ENCODE measurements around the gene KCNN2. TPM values are rescaled to one million over a fixed set of nuclear protein-coding genes. Genes with fewer than 3 reads are reported as not detected.
"Not testable (repeated sequence)": the region's sequence is repeated elsewhere in the genome, so short reads cannot be mapped to it uniquely, and the experiment has no call there.

Gene KCNN2
- total RNA-seq, 4 donors from 2014 or later = 0.16 to 0.93 (median 0.25) TPM; not detected in 1

DNA sequence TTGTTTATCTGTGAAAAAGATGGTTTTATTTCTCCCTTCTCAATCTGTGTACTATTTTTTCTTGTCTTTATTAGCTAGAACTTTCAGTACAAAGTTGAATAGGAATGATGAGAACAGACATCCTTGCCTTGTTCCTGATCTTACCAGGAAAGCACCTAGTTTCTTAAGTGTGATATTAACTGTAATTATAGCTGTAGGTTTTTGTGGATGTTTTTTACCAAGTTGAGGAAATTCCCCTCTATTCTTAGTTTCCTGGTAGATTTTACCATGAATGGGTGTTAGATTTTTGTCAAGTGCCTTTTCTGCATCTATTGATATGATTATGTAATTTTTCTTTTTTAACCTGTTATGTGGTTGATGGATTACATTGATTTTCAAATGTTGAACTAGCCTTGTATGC, 68.7 kb downstream of the KCNN2 start:
- DNase-seq (no peak), ATAC-seq (no peak)
- TF ChIP-seq, protein P1, sequence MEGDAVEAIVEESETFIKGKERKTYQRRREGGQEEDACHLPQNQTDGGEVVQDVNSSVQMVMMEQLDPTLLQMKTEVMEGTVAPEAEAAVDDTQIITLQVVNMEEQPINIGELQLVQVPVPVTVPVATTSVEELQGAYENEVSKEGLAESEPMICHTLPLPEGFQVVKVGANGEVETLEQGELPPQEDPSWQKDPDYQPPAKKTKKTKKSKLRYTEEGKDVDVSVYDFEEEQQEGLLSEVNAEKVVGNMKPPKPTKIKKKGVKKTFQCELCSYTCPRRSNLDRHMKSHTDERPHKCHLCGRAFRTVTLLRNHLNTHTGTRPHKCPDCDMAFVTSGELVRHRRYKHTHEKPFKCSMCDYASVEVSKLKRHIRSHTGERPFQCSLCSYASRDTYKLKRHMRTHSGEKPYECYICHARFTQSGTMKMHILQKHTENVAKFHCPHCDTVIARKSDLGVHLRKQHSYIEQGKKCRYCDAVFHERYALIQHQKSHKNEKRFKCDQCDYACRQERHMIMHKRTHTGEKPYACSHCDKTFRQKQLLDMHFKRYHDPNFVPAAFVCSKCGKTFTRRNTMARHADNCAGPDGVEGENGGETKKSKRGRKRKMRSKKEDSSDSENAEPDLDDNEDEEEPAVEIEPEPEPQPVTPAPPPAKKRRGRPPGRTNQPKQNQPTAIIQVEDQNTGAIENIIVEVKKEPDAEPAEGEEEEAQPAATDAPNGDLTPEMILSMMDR (IDR thresholded peaks at IDR 0.05 in 4 of 5, conservative IDR thresholded peaks at IDR 0.05 in 1 of 5) = no peak
- TF ChIP-seq POLR2A (IDR thresholded peaks at IDR 0.05) = no peak
- no peaks in the 10 kb centered on the region for H3K9me3 ChIP-seq
- no peak overlapping the region for H3K4me3 ChIP-seq
- H3K4me1 ChIP-seq = no peaks in the 10 kb centered on the region
- H3K27me3 ChIP-seq = no peaks in the 10 kb centered on the region
- H3K27ac ChIP-seq = no peak overlapping the region
- in situ Hi-C loops (cut with MboI; ENCODE audit: low sequenced_read_pairs in 4 of 4) = no loop called here
- no peaks in the 10 kb centered on the region for H3K36me3 ChIP-seq
- intact Hi-C loops (cut with DNase I; ENCODE audit: low total_unique reads) = no loop called here

- in situ Hi-C loops (cut with MboI; ENCODE audit: low sequenced_read_pairs in 4 of 4); H3K4me1 ChIP-seq; ATAC-seq; H3K4me3 ChIP-seq; H3K27ac ChIP-seq; H3K27me3 ChIP-seq; H3K9me3 ChIP-seq; intact Hi-C loops (cut with DNase I; ENCODE audit: low total_unique reads); H3K36me3 ChIP-seq; DNase-seq: not testable (repeated sequence)
These were observed 70.8 kb downstream of the KCNN2 start for GRCh38 chr5:114432684-114433083.

DNA sequence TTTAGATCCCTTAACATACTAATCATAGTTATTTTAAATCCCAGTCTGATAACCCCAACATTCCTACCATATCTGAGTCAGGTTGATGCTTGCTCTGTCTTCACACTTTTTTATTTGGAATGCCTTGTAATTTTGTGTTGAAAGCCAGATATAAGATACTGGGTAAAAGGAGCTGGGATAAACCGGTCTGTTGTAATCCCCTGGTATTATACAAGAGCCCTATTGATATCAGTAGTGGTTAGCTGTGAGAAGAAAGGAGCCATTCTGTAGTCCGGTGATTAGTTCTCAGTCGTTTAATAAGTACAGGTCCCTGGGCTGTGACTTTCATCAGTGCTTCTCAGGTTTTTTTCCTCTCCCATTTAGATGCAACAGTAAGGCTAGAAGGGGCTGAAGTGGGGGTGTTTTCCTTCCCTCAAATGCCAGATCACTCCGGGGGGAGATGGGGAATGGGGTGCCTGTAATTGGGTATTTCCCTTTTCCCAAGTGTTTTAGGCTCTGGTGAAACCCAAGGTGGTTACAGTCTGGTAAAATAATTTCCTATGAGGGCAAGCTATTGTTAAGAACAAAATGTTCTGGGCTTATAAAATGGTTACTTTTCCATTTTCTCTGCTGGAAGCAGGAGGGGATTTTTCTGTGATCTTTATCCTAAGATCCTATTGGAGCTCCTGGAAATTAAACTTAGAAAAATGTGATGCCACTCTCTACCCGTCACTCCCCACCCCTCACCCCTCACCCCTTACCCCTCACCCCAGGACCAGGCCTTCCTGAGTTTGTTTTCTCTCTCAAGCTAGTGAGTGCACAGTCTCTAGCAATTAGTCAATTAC, 72.7 kb downstream of the KCNN2 start:
- intact Hi-C loops (cut with DNase I; ENCODE audit: low total_unique reads) = no loop called here

GRCh38 chr5:114435220-114435481, 73.3 kb downstream of the KCNN2 start:
- ATAC-seq (no peak), DNase-seq (no peak)
- TF ChIP-seq POLR2A (IDR thresholded peaks at IDR 0.05) = no peak
- TF ChIP-seq, protein P1 (IDR thresholded peaks at IDR 0.05 in 4 of 5, conservative IDR thresholded peaks at IDR 0.05 in 1 of 5) = no peak
- in situ Hi-C loops (cut with MboI; ENCODE audit: low sequenced_read_pairs in 4 of 4) = no loop called here
- Histone ChIP-seq H3K27ac (no peak overlapping the region), H3K9me3 (no peaks in the 10 kb centered on the region), H3K27me3 (no peaks in the 10 kb centered on the region), H3K4me1 (no peaks in the 10 kb centered on the region), H3K4me3 (no peak overlapping the region), H3K36me3 (no peaks in the 10 kb centered on the region)
- intact Hi-C loops (cut with DNase I; ENCODE audit: low total_unique reads) = no loop called here

More for the DNA sequence above, 72.7 kb downstream of the KCNN2 start:
- TF ChIP-seq, protein P1 (IDR thresholded peaks at IDR 0.05 in 4 of 5, conservative IDR thresholded peaks at IDR 0.05 in 1 of 5) = no peak
- TF ChIP-seq POLR2A (IDR thresholded peaks at IDR 0.05) = no peak
- Histone ChIP-seq H3K4me1 (no peaks in the 10 kb centered on the region), H3K36me3 (no peaks in the 10 kb centered on the region), H3K27ac (no peak overlapping the region), H3K4me3 (no peak overlapping the region), H3K9me3 (no peaks in the 10 kb centered on the region), H3K27me3 (no peaks in the 10 kb centered on the region)
- in situ Hi-C loops (cut with MboI; ENCODE audit: low sequenced_read_pairs in 4 of 4) = no loop called here
- no peak for ATAC-seq
- no peak for DNase-seq

DNA sequence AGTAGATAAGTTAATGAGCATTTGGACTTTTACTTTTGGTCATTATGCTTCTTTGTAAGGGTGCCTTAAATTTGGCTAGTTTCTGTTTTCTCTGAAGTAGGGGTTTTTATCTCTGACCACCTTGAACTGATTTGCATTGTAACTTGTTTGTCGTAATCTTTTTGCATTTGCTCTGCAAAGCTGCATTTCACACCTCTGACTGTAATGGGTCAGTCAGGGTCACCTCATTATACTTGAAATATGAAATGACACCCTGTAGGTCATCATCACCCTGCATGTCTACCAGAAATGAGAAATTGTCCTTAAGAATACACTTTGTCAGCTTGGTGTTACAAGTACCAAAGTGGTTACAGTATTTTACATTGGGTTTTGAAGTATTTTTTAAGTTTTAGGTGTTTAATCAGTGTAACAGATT, 74.0 kb downstream of the KCNN2 start:
- Histone ChIP-seq H3K4me3 (no peak overlapping the region), H3K36me3 (no peaks in the 10 kb centered on the region), H3K27me3 (no peaks in the 10 kb centered on the region), H3K9me3 (no peaks in the 10 kb centered on the region), H3K4me1 (no peaks in the 10 kb centered on the region), H3K27ac (no peak overlapping the region)
- ATAC-seq (no peak), DNase-seq (no peak)
- TF ChIP-seq, protein P1 (IDR thresholded peaks at IDR 0.05 in 4 of 5, conservative IDR thresholded peaks at IDR 0.05 in 1 of 5) = no peak
- no peak for TF ChIP-seq POLR2A (IDR thresholded peaks at IDR 0.05)
- in situ Hi-C loops (cut with MboI; ENCODE audit: low sequenced_read_pairs in 4 of 4) = no loop called here
- intact Hi-C loops (cut with DNase I; ENCODE audit: low total_unique reads) = no loop called here
